Posterior vena cava (tissue), 2 donors: ENCODE measurements around the gene YBEY. TPM values are rescaled to one million over a fixed set of nuclear protein-coding genes. Genes with fewer than 3 reads are reported as not detected.
"Not testable (repeated sequence)": the region's sequence is repeated elsewhere in the genome, so short reads cannot be mapped to it uniquely, and the experiment has no call there.

ENCODE experiments used
- DNase-seq: peaks from one replicate; pipeline ENCODE4 v3.0.0-alpha.2; 2020; ENCODE audit warnings: low spot score
- intact Hi-C, 2 donors: fragments of 100-400 bp; cut with DNase I; formaldehyde crosslinking; loops; one replicate each; pipeline versions ENCODE4 v1.14.1 to v1.14.2; 2022 to 2023
- long read RNA-seq, 2 donors: library from polyadenylated mRNA; unstranded; transcript quantifications; one replicate each; pipeline ENCODE4 v2.0.0, GENCODE V29; 2020 to 2021
- total RNA-seq, 2 donors: library from RNA; stranded (reverse); fragmentation: NEBNext Ultra II Directional; extraction: Animal tissue kit (Norgen Biotek cat#: 25700); gene quantifications; one replicate each; pipeline ENCODE4 v1.2.1, GENCODE V29; 2021
- donor health status: DM: yes; HTN: yes; CAD: no.
- donor health status: DM: yes; HTN: yes; CAD: no.

Gene YBEY
- total RNA-seq: 1 to 10 TPM; 8.4 to 9.3 TPM
- long read RNA-seq, donor 1, partial matches to known transcripts: 1 of 4 reads
- long read RNA-seq, donor 1, other reads (novel, unspliced or antisense): 1 of 4 reads
- long read RNA-seq, donor 2, partial matches to known transcripts: 0 of 5 reads
- long read RNA-seq, donor 2, other reads (novel, unspliced or antisense): 1 of 5 reads

GRCh38 chr21:46285761-46286647 lies at the start of gene YBEY:
YBEY (plus strand) TSS chr21:46286342; CDS start chr21:46286914, 572 bp downstream.
- intact Hi-C loops: loop anchor here (10.0 kb wide), 2 partner anchors 111 to 341 kb away; no protein-coding TSS in a partner anchor
- DNase-seq: peak; percentile 97

GRCh38 chr21:46237474-46237873 lies 48.7 kb upstream of the YBEY start:
- intact Hi-C loops: no loop called here
- DNase-seq: no peak

GRCh38 chr21:46239817-46240325 lies 46.3 kb upstream of the YBEY start:
- intact Hi-C loops: no loop called here
- DNase-seq: no peak

GRCh38 chr21:46241577-46241976 lies 44.6 kb upstream of the YBEY start:
- DNase-seq: not testable (repeated sequence)

GRCh38 chr21:46243325-46243724 lies 42.8 kb upstream of the YBEY start:
- peak; percentile 45 for DNase-seq
- intact Hi-C loops: no loop called here

More at GRCh38 chr21:46241577-46241976, 44.6 kb upstream of the YBEY start:
- intact Hi-C loops: not testable (repeated sequence)

GRCh38 chr21:46243960-46244361 lies 42.2 kb upstream of the YBEY start:
- intact Hi-C loops: no loop called here
- peak; percentile 49 for DNase-seq

GRCh38 chr21:46244602-46245001 lies 41.5 kb upstream of the YBEY start:
- DNase-seq: peak; percentile 59
- intact Hi-C loops: no loop called here

- intact Hi-C loops: no loop called here
- no peak for DNase-seq
These were observed 40.8 kb upstream of the YBEY start for GRCh38 chr21:46245213-46245915.

- no peak for DNase-seq
- intact Hi-C loops: no loop called here
These were observed 39.8 kb upstream of the YBEY start for GRCh38 chr21:46246345-46246744.

GRCh38 chr21:46247699-46248421 lies 38.3 kb upstream of the YBEY start:
- DNase-seq: no peak
- intact Hi-C loops: no loop called here

- intact Hi-C loops: no loop called here
- DNase-seq: no peak
These were observed 37.7 kb upstream of the YBEY start for GRCh38 chr21:46248422-46248782.

GRCh38 chr21:46248827-46249226 lies 37.3 kb upstream of the YBEY start:
- intact Hi-C loops: no loop called here
- no peak for DNase-seq

- intact Hi-C loops: no loop called here
- DNase-seq: no peak
These were observed 35.9 kb upstream of the YBEY start for GRCh38 chr21:46250146-46250725.

GRCh38 chr21:46252840-46253239 lies 33.3 kb upstream of the YBEY start:
- intact Hi-C loops: no loop called here
- DNase-seq: no peak

- intact Hi-C loops: no loop called here
- no peak for DNase-seq
These were observed 32.5 kb upstream of the YBEY start for GRCh38 chr21:46253610-46254124.

GRCh38 chr21:46254208-46254975 lies 31.8 kb upstream of the YBEY start:
- DNase-seq: no peak
- intact Hi-C loops: no loop called here

GRCh38 chr21:46255166-46255565 lies 31.0 kb upstream of the YBEY start:
- intact Hi-C loops: no loop called here
- no peak for DNase-seq

GRCh38 chr21:46255758-46256337 lies 30.3 kb upstream of the YBEY start:
- DNase-seq: no peak
- intact Hi-C loops: no loop called here
